ENCODE data around the gene PRR23B.
"Not testable (repeated sequence)": the region's sequence is repeated elsewhere in the genome, so short reads cannot be mapped to it uniquely, and the experiment has no call there.

The PRR23B gene

DNA sequence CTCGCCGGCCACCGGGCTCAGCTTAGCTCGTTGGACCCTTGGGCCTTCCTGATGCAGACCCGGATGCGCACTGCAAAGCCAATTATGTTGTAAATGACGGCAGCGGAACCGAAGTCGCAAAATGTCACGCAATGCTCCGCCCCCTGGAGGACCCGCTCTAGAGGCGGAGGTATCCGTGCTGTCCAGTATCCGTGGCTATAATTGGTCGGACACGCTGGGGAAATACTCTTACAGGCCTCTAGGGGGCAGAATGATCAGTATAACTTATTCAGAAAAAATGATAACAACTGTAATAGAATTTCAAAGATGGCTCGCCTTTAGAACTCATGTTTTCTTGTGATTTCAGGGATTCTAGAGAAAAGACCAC is at the start of gene PRR23B:
Gene PRR23B, minus strand, starts transcription at position 59 of the 367 bp plus-strand sequence. CDS start 265 bp downstream, outside the sequence.
- peak; percentile 12 for DNase-seq (ENCODE audit: low read depth)

DNA sequence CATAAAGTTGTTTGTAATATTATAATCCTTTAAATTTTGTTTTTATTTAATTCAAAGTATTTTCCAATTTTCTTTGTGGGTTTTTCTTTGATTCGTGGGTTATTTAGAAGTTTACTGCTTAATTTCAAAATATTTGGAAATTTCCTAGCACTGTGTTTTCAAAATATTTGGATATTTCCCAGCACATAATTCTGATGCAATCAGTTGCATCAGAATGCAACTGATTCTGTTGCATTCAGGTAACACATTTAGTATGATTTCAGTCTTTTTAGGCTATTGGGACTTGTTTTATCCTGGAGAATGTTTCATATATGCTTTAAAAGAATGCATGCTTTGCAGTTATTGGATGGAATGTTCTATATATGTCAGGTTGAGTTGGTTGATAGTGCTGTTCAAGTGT is 42.2 kb upstream of the PRR23B start:
- DNase-seq (ENCODE audit: low read depth) = no peak

GRCh38 chr3:139052802-139053600 is 32.3 kb upstream of the PRR23B start:
- DNase-seq (ENCODE audit: low read depth) = no peak

- no peak for DNase-seq (ENCODE audit: low read depth)
These were observed 23.9 kb upstream of the PRR23B start, which contains the start of gene PRR23C for GRCh38 chr3:139044366-139045210. TSS of gene PRR23C (minus strand) at chr3:139044892. CDS start at chr3:139044620, 272 bp downstream.

DNA sequence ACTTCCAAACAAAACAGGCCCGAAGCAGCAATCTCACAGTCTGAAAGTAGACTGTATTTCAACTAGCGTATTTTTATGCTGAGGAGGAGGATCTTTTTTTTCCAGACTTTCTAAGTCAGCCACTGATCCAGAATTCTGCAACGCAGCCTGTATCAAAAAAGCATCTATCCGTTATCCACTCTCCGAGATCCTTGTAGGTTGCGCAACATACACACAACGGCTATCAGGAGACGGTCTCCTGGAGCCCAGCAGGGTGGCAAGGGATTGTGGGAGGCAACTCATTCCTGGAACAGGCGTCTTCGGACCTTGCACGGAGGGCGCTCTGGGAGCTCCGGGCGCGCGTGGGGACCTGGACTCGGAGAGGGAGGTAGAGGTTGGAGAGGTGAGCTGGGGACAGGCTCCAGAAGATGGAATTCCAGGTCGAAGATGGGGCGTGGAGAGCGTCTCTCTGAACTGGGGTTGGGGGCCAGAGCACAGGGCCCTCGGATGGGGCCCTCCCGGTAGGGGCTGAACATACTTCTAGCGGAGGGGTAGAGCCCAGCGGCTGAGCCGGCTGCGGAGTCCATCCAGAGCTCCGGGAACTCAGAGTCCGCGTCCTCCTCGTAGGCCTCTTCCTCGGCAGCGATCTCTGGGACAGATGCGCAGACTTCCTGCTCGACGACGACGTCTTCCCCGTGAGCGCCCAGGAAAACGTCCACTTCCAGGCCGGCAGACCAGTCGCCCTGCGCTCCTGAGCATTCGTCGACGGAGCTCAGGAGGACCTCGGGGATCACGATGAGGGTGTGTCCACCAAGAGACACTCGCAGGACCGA is 23.0 kb upstream of the PRR23B start:
- DNase-seq (ENCODE audit: low read depth) = no peak

DNA sequence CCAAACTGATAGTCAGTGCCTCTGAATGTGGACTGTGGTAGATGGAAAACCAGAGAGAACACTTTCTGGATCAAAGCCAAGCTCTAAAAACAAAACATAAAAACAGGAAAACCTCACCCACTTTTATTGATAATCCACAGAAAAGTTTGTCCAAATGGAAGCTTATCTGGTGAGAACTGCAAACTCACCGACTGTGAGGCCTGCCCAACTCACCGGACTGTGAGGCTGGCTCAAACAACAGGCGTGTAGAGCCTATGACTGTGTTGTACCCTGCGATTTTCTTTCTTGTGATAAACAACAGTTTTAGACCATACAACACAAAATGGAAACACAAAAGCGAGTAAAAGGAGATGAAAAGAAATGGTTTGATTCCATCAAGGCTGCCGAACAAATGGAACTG is 16.8 kb upstream of the PRR23B start:
- no peak for DNase-seq (ENCODE audit: low read depth)

GRCh38 chr3:139032326-139033002 is 11.7 kb upstream of the PRR23B start:
- no peak for DNase-seq (ENCODE audit: low read depth)

DNA sequence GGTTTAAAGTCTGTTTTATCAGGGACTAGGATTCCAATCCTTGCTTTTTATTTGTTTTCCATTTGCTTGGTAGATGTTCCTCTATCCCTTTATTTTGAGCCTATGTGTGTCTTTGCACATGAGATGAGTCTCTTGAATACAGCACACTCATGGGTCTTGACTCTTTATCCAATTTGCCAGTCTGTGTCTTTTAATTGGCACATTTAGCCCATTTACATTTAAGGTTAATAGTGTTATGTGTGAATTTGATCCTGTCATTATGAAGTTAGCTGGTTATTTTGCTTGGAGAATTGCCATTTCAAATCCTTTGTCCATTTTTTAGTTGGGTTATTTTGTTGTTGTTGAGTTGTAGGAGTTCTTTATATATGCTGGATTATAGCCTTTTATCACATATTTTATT is 9.8 kb upstream of the PRR23B start:
- not testable (repeated sequence) for DNase-seq (ENCODE audit: low read depth)

- DNase-seq (ENCODE audit: low read depth) = no peak
These were observed 4.2 kb upstream of the PRR23B start for GRCh38 chr3:139024968-139025367.

DNA sequence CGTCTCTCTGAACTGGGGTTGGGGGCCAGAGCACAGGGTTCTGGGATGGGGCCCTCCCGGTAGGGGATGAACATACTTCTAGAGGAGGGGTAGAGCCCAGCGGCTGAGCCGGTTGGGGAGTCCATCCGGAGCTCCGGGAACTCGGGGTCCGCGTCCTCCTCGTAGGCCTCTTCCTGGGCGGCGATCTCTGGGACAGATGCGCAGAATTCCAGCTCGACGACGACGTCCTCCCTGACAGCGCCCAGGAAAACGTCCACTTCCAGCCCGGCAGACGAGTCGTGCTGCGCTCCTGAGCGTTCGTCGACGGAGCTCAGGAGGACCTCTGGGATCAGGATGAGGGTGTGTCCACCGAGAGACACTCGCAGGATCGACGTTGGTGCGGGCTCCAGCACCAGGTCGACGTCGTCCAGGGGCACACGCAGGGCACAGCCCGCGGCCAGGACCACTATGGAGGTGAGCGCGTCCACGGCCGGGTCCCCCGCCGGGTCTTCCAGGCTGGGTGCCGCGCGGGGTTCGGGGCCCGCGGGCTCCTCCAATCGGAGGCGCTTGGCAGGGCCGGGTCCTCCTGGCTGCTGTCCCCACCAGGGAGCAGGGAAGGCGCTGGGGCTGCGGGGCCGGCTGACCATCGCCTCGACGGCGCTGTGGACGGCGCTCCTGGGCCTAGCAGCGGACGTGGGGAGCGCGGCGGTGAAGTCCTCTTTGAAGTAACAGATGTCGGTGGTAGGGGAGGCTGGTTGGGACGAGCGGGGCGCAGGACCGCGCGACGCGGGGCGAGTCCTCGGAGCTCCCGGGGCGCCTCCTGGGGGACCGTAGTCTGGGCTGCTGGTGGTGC is 474 bp downstream of the PRR23B start:
- no peak for DNase-seq (ENCODE audit: low read depth)

GRCh38 chr3:139016430-139017048 is 4.2 kb downstream of the PRR23B start:
- peak; percentile 7 for DNase-seq (ENCODE audit: low read depth)

GRCh38 chr3:139006051-139006716 is 14.5 kb downstream of the PRR23B start, which contains the start of gene PRR23A:
TSS of gene PRR23A (minus strand) at chr3:139006268. CDS start at chr3:139006268, 0 bp downstream.
- no peak for DNase-seq (ENCODE audit: low read depth)

DNA sequence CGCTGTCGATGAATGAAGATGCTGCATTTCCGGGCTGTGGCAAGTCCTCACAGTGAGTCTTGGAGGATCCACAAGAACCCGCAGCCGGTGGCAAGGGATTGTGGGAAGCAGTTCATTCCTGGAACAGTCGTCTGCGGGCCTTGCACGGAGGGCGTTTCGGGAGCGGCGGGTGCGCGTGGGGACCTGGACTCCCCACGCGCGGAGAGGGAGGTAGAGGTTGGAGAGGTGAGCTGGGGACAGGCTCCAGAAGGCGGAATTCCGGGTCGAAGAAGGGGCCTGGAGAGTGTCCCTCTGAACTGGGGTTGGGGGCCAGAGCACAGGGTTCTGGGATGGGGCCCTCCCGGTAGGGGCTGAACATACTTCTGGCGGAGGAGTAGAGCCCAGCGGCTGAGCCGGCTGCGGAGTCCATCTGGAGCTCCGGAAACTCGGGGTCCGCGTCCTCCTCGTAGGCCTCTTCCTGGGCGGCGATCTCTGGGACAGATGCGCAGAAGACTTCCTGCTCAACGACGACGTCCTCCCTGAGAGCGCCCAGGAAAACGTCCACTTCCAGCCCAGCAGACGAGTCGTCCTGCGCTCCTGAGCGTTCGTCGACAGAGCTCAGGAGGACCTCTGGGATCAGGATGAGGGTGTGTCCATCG is 15.3 kb downstream of the PRR23B start:
- no peak for DNase-seq (ENCODE audit: low read depth)

- DNase-seq (ENCODE audit: low read depth) = no peak
These were observed 25.0 kb downstream of the PRR23B start for GRCh38 chr3:138995706-138996105.

DNA sequence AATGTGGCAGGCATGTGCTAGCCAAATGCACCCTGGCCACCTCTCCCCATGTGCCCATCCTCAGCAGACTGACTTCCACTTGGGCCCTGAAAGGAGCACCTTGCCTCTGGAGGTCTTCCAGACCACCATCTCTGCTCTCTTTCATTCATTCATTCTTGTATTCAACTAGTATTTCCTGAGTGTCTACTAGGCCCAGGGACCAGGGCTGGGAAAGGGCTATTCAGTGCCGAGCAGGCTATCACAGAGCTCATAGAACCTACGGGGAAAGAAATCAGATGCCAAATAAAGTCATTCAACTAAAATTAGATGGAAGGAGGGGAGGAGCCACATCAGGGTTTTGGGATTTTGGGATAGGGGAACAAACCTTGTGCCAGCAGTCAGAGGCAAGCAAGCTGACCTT is 33.5 kb downstream of the PRR23B start:
- DNase-seq (ENCODE audit: low read depth) = no peak

DNA sequence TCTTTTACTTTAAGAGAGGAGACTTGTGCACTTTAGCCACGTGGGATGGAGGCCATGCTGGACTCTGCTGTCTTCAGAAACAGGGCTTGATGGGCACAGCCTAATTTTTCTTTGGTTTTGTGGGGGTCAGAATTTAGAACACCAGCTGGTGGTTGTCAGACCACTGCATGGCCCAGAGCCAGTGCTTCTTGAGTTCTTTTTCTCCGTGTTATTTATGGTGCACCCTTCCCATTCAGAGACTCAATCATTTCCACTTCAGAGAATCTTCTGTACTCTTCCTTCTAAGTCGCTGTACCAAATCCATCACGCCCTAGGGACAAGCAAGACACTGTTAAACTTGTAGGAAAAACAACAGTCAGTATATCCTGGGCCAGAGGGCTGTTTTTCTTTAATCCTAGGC is 34.8 kb downstream of the PRR23B start:
- no peak for DNase-seq (ENCODE audit: low read depth)

- DNase-seq (ENCODE audit: low read depth) = peak; percentile 13
These were observed 35.9 kb downstream of the PRR23B start for GRCh38 chr3:138984816-138985215.

GRCh38 chr3:138976047-138976446 is 44.7 kb downstream of the PRR23B start:
- DNase-seq (ENCODE audit: low read depth) = no peak

DNA sequence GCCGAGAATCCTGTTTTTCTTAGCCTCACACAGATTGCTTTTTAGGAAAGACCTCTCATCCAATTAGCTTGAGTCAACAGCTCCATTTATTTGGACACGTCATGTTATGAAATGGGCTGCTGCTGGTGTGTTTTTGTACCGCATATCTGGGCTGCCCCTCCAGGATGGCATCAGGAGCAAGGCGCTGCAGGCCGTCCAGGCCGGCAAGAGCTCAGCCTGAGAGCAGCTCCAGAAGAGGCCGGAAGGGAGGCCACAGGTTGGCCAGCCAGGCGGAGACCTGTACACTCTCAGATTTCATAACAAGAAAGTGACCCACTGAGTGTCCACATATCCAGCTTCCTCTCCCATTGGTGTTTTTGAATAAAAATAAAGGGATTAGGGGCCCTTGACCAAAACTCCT is 45.4 kb downstream of the PRR23B start:
- DNase-seq (ENCODE audit: low read depth) = no peak

All from ELR (cell line).